Fibroblast of lung (primary cell): ENCODE results near the gene MKX.

ENCODE experiments used
- CTCF ChIP-seq, 2 donors: IDR thresholded peaks in 1 of 2; conservative IDR thresholded peaks in 1 of 2; 1 replicate in 1 of 2; 2 replicates in 1 of 2; pipeline ENCODE4 v1.5.1; 2011 to 2012; ENCODE audit warnings: low read length in 2 of 2, control low read depth in 1 of 2, inconsistent platforms in 1 of 2, low read depth in 1 of 2, mild to moderate bottlenecking in 1 of 2
- EZH2 ChIP-seq: IDR thresholded peaks from 2 replicates; pipeline ENCODE4 v1.5.1; 2012; ENCODE audit warnings: low read length, control low read depth, mild to moderate bottlenecking; ENCODE audit errors: missing control alignments

- no peak for TF ChIP-seq CTCF (conservative IDR thresholded peaks at IDR 0.05 in 1 of 2, IDR thresholded peaks at IDR 0.05 in 1 of 2; ENCODE audit: low read depth in 1 of 2, low read length in 2 of 2)
- no peak for TF ChIP-seq EZH2
Observed at GRCh38 chr10:27679369-27679912, 66.2 kb downstream of the MKX start.
